IPS-18c (cell line): ENCODE results near the gene PDZRN3.

Experiments
- H3K4me3 ChIP-seq: 2 replicates; pipeline ENCODE4 v1.7.0; 2013; ENCODE audit warnings: low read depth, mild to moderate bottlenecking, low read length, moderate library complexity; ENCODE audit not compliant: insufficient read depth
- H3K9me3 ChIP-seq: one replicate; pipeline ENCODE4 v1.6.1; 2013; ENCODE audit warnings: mild to moderate bottlenecking, low read length, moderate library complexity; ENCODE audit not compliant: control insufficient read depth, insufficient read depth

The PDZRN3 gene

DNA sequence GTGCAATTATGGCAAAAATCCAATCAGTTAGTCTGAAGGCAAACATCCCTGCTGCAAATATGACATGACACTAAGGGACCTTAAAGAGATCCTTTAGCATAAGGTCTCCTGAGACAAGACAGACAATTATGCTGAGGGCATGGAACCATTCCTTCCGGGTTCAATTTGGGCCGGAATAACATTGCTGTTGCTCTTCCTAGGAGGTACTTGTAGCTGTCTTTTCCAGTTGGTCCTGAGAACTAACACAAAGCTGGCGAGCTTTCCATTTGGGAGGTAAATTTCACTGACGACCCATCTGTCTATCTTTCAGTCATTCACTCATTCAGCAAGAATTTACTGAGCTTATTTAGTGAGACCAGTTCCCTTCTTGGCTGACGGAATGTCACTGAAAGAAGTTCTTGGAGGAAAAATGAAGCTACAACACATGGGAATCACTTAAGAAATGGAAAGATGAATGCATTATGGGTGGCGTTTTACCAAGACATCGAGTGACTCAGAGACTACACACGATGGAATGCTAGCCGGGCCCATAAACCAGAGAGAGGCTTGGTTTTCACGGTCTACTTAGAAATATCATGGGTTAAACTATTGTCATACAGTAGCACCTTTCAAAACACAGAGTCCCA lies 215.5 kb downstream of the PDZRN3 start:
- Histone ChIP-seq H3K9me3 (no peaks in the 10 kb centered on the region), H3K4me3 (no peak overlapping the region)

DNA sequence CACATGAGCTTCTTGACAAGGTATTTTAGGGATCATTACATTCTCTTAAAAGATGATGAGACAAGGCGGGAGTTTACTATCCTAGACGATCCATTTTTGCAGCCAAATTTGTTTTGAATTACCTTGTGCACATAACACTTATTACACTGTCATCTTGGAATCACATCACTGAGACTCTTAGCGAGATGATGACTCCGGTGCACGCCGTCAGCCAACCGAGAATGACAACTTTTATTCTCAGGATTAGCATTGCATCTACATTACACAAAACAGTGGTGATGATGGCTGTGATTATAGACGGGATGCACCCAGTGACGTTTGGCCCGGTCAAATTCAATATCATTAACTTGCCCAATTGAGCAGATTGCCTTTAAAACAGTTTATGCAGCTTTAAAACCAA lies 216.1 kb downstream of the PDZRN3 start:
- H3K9me3 ChIP-seq, result no peaks in the 10 kb centered on the region
- no peak overlapping the region for H3K4me3 ChIP-seq

DNA sequence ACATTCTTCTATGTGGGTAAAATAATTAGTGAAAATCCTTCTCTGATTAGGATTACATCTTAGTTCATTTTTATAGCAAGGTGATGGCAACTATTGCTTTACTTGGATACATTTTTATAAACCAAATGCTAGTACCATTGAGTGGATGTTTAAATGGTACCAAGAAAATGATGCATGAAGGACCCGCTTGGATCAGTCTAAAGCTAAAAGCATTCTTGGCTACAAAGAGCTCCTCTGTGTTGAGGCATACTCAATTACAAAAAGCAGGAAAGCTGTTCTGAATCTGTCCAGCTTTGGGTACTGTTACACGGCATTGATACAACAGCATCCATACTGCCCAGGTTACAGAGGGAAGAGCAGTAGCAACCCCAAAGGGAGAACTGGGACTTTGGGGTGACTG lies 217.2 kb downstream of the PDZRN3 start:
- H3K9me3 ChIP-seq, result no peaks in the 10 kb centered on the region
- no peak overlapping the region for H3K4me3 ChIP-seq

DNA sequence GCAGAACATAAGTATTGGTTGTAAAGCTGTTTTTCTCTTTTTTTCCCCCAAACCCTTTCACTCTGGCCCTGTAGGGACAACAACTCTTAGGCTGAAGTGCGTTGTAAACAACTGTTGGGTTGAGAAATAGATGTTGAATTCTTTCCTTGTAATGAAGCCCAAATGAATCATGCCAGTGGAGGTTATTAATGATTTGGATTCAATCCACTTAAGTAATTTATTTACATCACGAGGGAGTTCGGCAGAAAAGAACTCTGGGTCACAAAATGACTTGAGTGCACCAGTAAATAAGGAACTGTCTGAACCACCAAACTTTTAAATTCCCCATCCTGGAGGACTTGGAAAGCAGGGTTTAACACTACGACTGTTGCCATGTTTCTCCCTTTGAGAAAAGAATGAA lies 218.9 kb downstream of the PDZRN3 start:
- Histone ChIP-seq H3K9me3 (no peaks in the 10 kb centered on the region), H3K4me3 (no peak overlapping the region)

DNA sequence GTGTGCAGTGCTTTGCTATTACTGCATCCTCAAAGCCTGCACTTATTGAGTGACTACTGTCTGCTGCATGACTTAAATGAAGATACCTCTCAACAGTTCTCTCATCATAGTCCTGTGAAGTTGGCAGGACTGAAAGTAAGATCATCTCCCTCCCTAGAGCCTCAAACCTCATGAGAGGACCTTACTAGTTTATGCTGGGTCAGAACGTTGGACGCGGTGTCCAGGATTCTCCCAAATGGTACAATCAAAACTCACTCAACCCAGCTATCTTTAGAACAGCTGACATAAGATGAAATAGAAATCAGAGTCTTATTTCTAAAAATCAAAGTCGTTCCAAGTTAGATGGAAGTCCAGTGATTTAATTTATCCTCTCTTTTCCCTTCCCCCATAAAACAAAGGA lies 219.7 kb downstream of the PDZRN3 start:
- H3K9me3 ChIP-seq, result no peaks in the 10 kb centered on the region
- H3K4me3 ChIP-seq, result no peak overlapping the region

DNA sequence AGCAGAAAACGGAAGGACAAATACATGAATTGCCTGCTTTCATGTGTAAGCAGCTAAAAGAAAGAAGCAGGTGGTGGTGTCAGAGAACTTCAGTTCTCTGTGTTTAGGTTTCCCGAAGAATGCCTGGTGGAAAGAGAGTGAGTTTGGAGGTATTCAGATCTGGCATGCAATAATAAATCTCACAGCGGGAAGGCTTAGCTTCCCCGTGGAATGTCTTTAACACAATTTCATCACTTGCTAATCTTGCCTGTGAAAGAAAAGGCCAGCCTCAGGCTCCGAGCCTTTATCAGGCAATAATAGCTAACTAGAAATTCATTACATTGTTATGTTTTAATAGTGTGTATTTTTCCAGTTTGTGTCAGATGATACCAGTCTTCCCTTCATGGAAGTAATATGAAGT lies 220.3 kb downstream of the PDZRN3 start:
- H3K9me3 ChIP-seq, result no peaks in the 10 kb centered on the region
- H3K4me3 ChIP-seq, result no peak overlapping the region

DNA sequence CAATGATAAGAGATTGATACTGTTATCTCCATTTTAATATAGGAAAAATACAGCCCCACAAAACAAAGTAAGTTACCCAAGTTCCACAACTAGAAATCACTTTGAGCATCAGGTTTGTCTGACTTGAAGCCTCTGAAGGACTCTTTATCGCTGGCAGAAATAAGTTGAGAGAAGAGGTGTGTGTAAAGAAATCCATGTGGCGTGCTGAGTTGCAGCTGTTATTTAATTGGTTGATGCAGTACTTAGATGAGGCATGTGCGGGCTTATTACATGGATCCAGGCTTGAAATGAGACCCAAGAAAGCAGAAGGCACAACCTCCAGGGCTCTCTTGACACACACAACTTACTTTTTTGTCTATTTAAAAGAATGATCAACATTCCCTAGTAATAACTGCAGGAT lies 221.3 kb downstream of the PDZRN3 start:
- Histone ChIP-seq H3K4me3 (no peak overlapping the region), H3K9me3 (no peaks in the 10 kb centered on the region)

DNA sequence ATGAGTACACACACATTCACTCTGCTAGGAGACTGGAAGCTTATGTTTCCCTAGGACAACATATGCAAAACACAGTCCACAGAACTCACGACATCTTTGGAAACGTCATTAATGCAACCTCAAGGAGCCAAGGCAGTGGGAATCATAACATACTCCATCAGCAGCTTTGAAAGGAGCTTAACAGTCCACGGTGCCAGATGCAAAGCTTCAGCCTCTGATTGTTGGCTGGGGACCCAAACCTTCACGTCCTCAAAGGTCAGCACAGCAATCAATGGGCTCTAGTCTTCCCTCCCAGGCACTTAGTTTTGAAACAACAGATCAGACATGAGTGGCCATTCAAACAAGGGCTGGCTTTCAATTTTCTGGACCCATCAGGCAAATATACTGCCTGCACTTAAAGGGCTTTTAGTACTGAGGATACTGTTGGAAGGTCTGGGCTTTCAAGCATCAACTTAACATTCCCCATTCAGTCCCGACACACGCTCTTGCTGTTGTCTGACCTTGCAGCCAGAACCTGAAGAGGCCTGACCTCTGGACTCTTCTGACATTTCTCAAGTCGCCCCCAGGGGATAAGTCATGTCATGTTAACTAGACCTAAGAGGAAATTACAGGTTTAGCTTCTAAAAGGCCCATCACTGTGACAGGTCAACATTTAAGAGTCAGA lies 223.0 kb downstream of the PDZRN3 start:
- Histone ChIP-seq H3K9me3 (no peaks in the 10 kb centered on the region), H3K4me3 (no peak overlapping the region)

DNA sequence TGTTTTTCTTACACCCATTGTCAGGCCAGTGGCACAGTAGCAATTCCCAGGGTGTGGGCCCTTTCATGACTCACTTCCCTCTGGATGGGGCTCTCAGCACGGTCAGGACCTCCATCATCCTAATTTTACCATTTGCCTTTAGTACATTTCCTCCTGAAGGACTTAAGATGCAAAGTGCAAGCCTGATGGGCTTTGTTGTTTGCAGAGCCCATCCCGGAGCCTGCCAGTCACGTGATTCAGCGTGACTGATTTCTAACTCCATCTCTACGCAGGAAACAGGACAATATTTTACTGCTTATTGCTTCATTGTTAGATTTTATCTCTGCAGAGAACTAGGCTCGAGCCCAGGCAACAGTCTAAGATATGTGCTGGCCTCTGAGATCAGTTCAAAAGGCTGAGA lies 223.7 kb downstream of the PDZRN3 start:
- H3K9me3 ChIP-seq, result no peaks in the 10 kb centered on the region

DNA sequence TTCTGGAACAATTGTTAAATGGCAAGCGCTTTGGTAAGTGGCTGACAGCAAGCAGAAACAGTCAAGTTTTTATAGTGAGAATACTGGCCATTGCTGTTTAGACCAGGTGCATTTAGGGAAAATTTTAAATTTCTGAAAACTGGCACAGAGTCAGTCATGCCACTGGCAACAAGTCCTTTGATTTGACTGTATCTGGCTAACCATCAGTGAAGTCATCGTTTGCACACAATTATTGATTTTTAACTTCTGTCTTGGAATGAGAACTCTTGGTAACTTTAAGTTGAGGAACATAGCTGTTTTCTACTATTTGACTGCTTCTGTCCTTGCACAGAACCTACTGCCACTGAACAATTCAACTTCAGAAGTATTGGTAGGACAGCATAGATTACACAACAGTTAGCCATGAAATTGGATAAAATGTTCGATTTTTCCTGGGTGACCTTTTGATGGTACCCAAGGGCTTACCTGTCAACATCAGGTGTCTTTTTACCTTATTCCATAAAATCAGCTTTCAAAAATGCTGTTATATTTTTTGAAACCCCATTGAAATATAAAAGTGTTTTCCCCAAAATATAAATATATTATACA lies 225.0 kb downstream of the PDZRN3 start:
- no peaks in the 10 kb centered on the region for H3K9me3 ChIP-seq
- H3K4me3 ChIP-seq, result no peak overlapping the region

More for the DNA sequence above, 223.7 kb downstream of the PDZRN3 start:
- no peak overlapping the region for H3K4me3 ChIP-seq

DNA sequence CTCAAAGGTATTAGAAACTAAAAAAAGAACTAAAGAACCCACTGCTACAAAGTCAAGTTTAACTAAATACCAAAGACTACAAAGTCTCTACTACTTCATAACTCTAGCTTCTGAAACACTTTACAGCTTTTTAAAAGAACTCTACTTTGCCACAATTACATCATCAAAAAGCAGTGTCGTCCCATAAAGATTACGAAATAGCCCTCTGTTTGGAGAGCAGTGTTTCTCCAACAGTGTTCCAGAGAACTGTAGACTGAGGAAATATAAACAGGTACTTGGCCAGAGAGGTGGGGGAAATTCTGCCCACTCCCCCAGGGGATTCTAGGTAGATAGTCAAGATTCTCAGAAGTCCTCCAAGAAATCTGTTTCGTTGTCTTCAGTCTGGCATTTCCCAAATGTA lies 225.6 kb downstream of the PDZRN3 start:
- Histone ChIP-seq H3K4me3 (no peak overlapping the region), H3K9me3 (no peaks in the 10 kb centered on the region)

DNA sequence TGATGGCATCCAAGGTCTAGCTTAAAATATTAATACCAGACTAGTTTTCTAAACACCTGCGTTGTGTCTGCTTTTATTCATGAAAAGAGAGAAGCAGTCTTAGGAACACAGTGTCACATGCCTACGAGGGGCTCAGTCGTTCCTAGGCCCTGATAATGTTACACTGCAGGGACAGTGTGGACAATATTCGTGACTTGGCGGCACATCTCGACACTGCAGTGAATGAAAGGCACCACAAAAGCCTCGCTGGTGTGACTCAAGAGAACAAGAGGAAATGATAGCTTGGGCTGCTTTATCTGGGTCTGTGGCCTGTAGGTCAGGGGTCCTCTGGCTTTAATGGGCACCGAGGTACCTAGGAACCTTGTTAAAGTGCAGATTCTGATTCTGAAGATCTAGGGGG lies 226.7 kb downstream of the PDZRN3 start:
- H3K9me3 ChIP-seq, result no peaks in the 10 kb centered on the region
- no peak overlapping the region for H3K4me3 ChIP-seq

DNA sequence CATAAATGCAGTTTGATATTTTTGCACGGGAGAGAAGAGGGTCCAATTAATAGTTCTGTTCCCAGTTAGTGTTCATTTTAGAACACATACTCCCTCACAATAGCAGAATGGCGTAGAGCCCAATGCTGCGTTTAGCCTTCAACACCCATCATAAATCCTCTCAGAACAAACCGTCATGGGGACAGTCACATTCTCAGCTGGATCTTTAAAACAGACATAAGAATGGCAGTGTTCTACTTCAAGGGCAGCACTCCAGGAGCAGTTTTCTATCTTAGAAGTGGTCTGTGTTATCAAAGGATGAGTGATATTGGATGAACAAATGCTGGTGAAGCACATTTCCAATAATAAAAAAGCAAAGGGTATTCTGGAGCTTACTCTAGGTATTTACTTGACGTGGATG lies 230.5 kb downstream of the PDZRN3 start:
- no peaks in the 10 kb centered on the region for H3K9me3 ChIP-seq
- H3K4me3 ChIP-seq, result no peak overlapping the region

DNA sequence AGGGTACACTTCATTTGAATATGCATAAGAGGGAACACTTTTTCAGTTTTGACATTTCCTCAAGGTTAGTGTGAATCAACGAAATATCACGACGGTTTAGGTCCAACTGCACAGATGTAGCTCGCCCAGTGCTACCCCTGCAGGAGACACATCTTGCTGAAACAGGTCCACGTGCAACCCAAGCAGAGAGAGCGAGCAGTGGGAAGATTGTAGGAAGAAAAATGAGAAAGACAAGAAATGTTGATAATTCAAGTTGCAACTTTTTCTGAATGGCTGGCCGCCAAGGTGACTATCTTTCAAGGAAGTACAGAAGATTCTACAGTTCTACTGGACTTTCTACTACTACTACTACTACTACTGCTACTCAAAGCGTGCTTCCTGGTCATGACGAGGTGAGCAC lies 231.7 kb downstream of the PDZRN3 start:
- H3K9me3 ChIP-seq, result no peaks in the 10 kb centered on the region
- H3K4me3 ChIP-seq, result no peak overlapping the region

DNA sequence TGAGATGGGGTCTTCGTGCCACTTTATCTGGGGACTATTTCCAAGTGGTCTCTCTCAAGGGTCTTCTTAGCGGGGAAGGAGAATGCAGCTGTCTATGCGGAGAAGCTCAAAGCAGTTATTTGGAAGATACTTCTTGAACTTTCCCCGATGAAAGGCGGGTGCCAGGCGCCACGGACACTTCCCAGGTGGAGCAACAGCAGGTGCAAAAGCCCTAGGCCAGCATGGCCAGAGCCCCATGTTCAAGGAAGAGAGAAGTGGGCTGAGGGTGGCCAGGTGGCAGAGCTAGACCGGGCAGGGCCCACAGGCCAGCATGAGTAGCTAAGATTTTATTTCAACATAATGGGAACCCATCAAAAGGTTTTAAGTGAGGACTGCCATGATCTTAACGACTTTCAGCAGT lies 232.8 kb downstream of the PDZRN3 start:
- no peak overlapping the region for H3K4me3 ChIP-seq
- no peaks in the 10 kb centered on the region for H3K9me3 ChIP-seq

DNA sequence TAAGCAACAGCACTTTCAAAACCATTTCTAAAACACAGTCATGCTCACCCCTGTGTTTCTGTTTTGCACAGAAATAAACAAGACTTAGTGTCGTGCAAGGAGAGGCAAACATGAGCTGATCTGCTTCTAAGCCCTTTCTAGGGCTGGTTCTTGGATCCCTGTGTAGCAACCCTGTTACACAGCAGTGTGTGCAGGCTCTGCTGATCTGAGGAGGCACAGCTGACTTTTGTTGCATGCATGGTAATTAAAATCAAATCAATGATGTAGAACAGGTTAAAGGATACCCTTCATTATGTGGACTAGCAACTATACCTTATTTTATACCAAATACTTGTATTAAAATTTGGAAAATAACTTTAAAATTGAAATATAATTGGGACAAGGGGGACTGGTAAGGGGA lies 234.8 kb downstream of the PDZRN3 start:
- H3K4me3 ChIP-seq, result no peak overlapping the region
- no peaks in the 10 kb centered on the region for H3K9me3 ChIP-seq

DNA sequence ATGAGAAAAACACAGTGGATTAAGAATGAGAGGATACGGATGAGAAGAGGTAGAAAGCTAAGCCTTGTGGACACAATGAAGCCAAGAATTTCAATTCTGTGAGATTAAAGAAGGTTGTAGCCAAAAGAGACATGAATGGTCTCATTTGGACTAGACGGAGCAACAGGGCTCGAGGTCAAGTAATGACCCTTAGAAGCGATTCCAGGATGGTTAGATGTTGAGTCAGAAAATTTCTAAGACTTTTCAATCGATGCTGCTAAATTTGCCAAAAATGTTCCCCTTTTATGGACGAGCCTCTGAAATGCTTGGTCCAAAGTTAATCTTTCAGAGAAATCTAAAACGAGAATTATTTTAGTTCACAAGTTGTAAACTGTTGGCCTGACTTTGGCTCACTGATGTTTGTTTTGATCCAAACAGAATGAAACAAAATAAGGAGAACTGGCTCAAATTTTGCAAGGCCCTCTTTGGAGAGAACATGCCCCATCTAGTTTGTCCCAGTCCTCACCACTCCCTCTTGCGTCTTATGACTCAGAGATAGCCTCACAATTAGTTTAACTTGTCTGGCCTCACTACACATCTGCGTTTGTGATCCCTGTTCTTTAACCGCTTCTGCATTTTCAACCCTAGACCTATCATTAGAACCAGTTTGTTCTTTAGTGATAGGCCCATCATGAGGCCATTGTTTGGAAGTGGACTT lies 235.5 kb downstream of the PDZRN3 start:
- Histone ChIP-seq H3K4me3 (no peak overlapping the region), H3K9me3 (no peaks in the 10 kb centered on the region)

DNA sequence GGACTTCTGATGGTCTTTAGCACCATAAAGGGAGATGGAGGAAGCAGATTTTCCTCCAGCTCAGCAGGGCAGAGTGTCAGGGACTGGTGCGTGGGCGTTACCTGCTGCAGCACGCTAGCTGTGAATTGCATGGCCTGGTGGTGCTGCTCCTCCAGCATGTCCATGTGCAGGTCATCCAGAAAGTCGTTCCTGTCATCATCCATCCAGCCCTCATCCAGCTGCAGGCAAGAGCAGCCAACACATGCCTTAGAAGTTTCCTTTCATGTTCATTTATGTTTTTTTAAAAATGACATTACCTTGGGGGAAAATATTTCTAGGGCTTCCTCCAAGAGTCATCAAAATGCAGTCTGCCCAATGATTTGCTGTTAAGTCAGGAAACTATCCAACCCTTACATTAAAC lies 239.2 kb downstream of the PDZRN3 start:
- H3K4me3 ChIP-seq, result no peak overlapping the region

More for the DNA sequence above, 239.2 kb downstream of the PDZRN3 start:
- no peaks in the 10 kb centered on the region for H3K9me3 ChIP-seq
